Left cardiac atrium (tissue), 4 donors: ENCODE results near the gene PPP6R3. TPM values are rescaled to one million over a fixed set of nuclear protein-coding genes. Genes with fewer than 3 reads are reported as not detected.
A peak's percentile ranks its signal among the peaks of the same experiment; 100 is the strongest.
"Not testable (repeated sequence)": the region's sequence is repeated elsewhere in the genome, so short reads cannot be mapped to it uniquely, and the experiment has no call there.

Experiments used
- ATAC-seq, 2 donors: fragments of 200-7000 bp; cut with Tn5 transposase; one replicate each; pipeline ENCODE4 v1.9.1; 2020; ENCODE audit warnings: mild to moderate bottlenecking in 2 of 2, moderate library complexity in 2 of 2
- DNase-seq: peaks from one replicate; pipeline ENCODE4 v3.0.0-alpha.2; 2020
- intact Hi-C, 2 donors: fragments of 100-400 bp; cut with DNase I; formaldehyde crosslinking; loops; one replicate each; pipeline versions ENCODE4 v1.14.1 to v1.15.1; 2022 to 2023
- total RNA-seq, 2 donors: library from RNA; stranded (reverse); fragmentation: NEBNext Ultra II Directional; extraction: Animal tissue kit (Norgen Biotek cat#: 25700); gene quantifications; one replicate each; pipeline ENCODE4 v1.2.1, GENCODE V29; 2021
- donor health status: DM: no; HTN: yes; CAD: no.
- donor health status: DM: no; HTN: yes; CAD: no; lungs with severe emphysema.
- donor health status: DM: yes; HTN: yes; CAD: no.
- donor health status: Dilated cardiomyopathy.

The PPP6R3 gene
- total RNA-seq, 2 donors from 2014 or later = 69.8 to 86.0 TPM

DNA sequence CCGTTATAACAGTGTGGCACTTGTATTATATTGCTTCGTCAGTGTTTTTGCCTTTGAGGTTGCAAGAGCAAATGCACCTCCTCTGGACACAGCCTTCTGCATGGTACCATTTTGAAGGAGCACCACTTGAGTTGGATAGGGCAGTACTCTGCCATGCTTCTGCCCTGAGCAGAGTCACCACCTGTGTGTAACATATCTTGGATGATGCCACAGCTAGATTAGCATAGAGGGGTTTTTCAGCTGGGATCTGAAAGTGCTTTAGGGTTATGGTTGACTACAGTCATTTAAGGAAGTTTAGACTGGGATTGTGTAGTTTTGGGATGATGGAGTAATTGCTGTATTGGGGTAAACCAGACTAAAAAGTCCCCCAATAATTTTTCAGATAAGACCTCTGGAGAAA is 78.8 kb downstream of the PPP6R3 start:
- ATAC-seq (no peak), DNase-seq (no peak)

GRCh38 chr11:68540504-68540903 is 80.0 kb downstream of the PPP6R3 start:
- DNase-seq, intact Hi-C loops, ATAC-seq: not testable (repeated sequence)

More for the DNA sequence above, 78.8 kb downstream of the PPP6R3 start:
- intact Hi-C loops = no loop called here

- intact Hi-C loops = no loop called here
Measured at GRCh38 chr11:68541116-68541515, 80.6 kb downstream of the PPP6R3 start.

GRCh38 chr11:68541991-68542390 is 81.4 kb downstream of the PPP6R3 start:
- ATAC-seq = peak in 1 of 2 donors; percentile 34
- intact Hi-C loops = no loop called here
- DNase-seq = peak; percentile 41

More at GRCh38 chr11:68541116-68541515, 80.6 kb downstream of the PPP6R3 start:
- DNase-seq (no peak), ATAC-seq (no peak)

DNA sequence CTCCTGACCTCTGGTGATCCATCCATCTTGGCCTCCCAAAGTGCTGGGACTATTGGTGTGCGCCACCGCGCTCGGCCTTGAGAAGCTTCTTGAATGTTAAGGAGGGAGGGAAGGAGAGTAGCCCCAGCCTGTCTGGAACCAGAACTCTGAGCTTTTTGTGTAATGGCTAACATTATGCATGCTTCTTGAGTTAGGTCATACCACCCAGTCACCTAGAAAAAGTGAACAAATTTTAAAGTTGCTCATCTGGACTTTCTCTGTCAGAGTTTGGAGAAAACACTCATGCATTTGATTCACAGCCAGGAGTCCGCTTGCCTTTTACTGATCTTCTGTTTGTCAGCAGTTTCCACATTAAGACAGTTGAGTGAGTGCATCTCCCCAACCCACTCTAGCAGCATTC is 82.1 kb downstream of the PPP6R3 start:
- DNase-seq (no peak), ATAC-seq (peak in 1 of 2 donors; percentile 72)
- intact Hi-C loops = no loop called here

GRCh38 chr11:68543594-68543993 is 83.0 kb downstream of the PPP6R3 start:
- ATAC-seq (no peak), DNase-seq (no peak)
- intact Hi-C loops = no loop called here

DNA sequence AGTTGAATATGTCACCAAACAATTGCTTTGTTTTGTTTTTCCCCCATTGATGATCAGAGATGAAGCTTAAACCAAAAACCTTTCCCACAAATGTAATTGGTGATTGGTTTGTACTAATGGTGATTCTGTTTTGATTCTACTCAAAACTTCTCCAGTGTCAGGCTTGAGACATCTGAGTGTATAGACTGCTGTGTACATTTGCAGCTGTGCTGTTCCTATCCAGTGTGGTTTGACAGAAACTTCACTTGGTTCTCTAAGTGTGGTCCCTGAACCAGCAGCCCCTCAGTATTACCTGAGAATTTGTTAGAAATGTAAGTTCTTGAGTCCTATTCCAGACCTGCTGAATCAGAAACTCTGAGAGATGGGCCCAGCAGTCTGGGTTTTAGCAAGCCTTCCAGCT is 84.8 kb downstream of the PPP6R3 start:
- no peak for DNase-seq
- intact Hi-C loops = no loop called here
- no peak for ATAC-seq

GRCh38 chr11:68545796-68546195 is 85.2 kb downstream of the PPP6R3 start:
- ATAC-seq (peak; percentile 35 to 36), DNase-seq (no peak)
- intact Hi-C loops = no loop called here

GRCh38 chr11:68546555-68546954 is 86.0 kb downstream of the PPP6R3 start:
- peak in 1 of 2 donors; percentile 49 for ATAC-seq
- DNase-seq = no peak
- intact Hi-C loops = no loop called here

- DNase-seq (no peak), ATAC-seq (no peak)
- intact Hi-C loops = no loop called here
Measured at GRCh38 chr11:68549789-68550484, 89.4 kb downstream of the PPP6R3 start.

DNA sequence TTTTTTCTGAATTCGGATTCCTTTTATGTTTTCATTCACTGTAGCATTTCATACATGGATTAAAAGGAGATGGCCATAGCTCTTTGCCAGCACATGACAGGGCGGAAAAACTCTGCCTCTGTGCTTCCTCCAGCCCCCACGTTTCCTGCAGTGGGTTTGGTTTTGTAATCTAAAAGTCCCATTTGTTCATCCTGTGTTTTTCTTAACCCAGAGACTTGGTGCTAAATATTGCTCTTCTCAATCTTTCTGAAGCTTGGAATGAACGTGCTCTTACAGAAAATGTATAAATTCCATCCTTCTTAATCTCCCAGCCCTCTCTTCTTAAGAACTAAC is 89.9 kb downstream of the PPP6R3 start:
- ATAC-seq = peak in 1 of 2 donors; percentile 33
- intact Hi-C loops = no loop called here
- peak; percentile 53 for DNase-seq

- intact Hi-C loops = no loop called here
- DNase-seq (no peak), ATAC-seq (no peak)
Measured at GRCh38 chr11:68551223-68551622, 90.7 kb downstream of the PPP6R3 start.

- no peak for DNase-seq
- no peak for ATAC-seq
- intact Hi-C loops = no loop called here
Measured at GRCh38 chr11:68551777-68552176, 91.2 kb downstream of the PPP6R3 start.

DNA sequence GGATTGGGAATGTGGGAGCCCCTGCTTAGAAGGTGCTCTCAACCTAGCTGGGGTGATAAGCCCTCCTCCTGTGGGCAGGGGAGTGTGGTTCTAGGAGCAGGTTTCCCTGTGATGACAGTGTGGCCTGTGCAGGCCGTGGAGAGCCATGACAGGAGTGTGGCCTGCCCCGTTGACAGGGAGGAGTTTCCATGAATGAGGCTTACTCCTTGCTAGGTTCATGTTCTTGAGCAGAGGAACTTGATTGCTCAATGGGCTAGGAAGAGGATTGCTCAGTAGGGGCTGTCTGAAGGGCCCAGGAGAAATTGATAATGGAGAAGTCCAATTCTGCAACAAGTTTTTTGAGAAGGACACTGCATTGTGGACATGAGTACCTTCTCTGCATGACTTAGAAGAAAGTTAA is 92.0 kb downstream of the PPP6R3 start:
- intact Hi-C loops = no loop called here
- DNase-seq (no peak), ATAC-seq (peak in 1 of 2 donors; percentile 18)

DNA sequence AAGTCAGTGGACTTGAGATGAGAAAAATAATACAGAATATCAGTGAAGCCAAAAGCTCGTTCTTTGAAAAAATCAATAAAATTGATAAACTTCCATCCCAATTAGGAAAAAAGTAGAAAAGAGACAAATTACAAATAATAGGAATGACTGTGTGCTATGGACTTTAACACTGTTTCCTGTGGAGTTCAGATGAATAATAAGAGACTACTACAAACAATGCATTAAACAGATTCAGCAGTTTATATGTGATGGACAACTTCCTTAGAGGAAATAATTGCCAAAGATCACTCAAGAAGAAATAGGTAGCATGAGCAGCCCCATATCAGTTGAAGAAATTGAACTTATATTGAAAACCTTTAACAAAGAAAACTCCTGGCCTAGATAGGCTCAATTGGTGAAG is 99.7 kb downstream of the PPP6R3 start:
- DNase-seq (no peak), ATAC-seq (no peak)
- intact Hi-C loops = no loop called here

GRCh38 chr11:68563454-68563853 is 102.9 kb downstream of the PPP6R3 start:
- DNase-seq (no peak), ATAC-seq (no peak)
- intact Hi-C loops = no loop called here

GRCh38 chr11:68564261-68564660 is 103.7 kb downstream of the PPP6R3 start:
- intact Hi-C loops = no loop called here
- ATAC-seq = no peak
- no peak for DNase-seq

DNA sequence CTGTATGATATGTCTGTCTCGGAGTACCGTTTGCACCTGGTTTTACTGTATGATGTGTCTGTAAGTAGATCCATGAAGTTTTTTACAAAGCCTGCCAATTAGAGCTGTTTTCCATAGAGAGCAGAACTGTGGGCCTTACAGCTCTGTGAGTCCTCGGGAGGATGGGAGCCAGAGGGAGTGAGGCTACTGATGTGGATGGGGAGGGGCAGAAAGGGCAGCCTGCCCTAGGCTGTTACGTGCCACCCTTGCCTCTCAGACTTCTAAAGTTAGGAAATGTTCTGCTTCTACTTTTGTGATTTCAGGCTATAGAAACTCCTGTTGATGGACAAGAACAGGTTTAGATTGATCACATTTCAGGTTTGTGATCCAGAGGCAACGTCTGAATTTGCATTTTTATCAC is 105.2 kb downstream of the PPP6R3 start:
- ATAC-seq (peak in 1 of 2 donors; percentile 56), DNase-seq (no peak)
- intact Hi-C loops = no loop called here

- no peak for DNase-seq
- intact Hi-C loops = no loop called here
- ATAC-seq = no peak
Measured at GRCh38 chr11:68567553-68567952, 107.0 kb downstream of the PPP6R3 start.

DNA sequence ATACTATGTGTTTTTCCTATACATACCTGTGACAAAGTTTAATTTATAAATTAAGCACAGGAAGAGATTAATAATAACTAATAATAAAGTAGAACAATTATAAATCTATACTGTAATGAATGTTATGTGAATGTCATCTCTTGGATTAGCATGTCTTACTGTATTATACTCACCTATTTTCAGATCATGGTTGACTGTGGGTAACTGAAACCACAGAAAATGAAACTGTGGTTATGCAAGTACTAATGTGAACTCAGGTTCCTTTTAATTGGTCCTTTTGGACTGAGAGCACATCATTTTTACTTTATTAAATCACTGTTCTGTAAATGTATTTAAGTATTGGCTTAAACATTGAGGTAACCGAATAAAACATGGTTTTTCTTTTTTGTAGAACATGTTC is 108.8 kb downstream of the PPP6R3 start:
- ATAC-seq = no peak
- DNase-seq = no peak
- intact Hi-C loops = no loop called here

DNA sequence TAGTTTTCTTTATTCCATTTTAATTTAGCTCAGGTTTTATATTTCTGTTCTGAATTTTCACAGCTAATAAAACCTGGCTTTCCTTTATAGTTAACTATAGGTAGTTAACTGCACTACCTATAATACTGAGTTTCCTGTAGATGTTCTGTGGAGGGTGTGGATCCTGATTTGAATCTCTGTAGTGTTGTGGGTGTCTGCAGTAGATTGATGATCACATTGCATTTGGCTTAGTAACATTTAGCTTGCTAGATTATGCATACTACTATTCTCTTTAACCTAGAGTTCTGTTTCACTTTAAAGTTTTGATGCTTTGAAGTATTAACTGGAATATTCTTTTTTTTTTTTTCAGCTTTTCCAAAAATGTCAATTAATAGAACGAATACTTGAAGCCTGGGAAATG is 110.1 kb downstream of the PPP6R3 start:
- intact Hi-C loops = no loop called here
- DNase-seq (no peak), ATAC-seq (no peak)

- ATAC-seq (no peak), DNase-seq (no peak)
- intact Hi-C loops = no loop called here
Measured at GRCh38 chr11:68574308-68574707, 113.8 kb downstream of the PPP6R3 start.
